Measurements from ENCODE around the gene TRAK2.

The TRAK2 gene

GRCh38 chr2:201362396-201362795 lies 88.9 kb downstream of the TRAK2 start:
- DNase-seq (ENCODE audit: low read depth): no peak

- no peak for DNase-seq (ENCODE audit: low read depth)
Observed at GRCh38 chr2:201361078-201361733, 90.1 kb downstream of the TRAK2 start.

GRCh38 chr2:201360256-201360655 lies 91.0 kb downstream of the TRAK2 start:
- no peak for DNase-seq (ENCODE audit: low read depth)

- no peak for DNase-seq (ENCODE audit: low read depth)
Observed at GRCh38 chr2:201358684-201359083, 92.6 kb downstream of the TRAK2 start.

GRCh38 chr2:201357221-201357620 lies 94.0 kb downstream of the TRAK2 start, which contains the start of gene FLACC1:
Gene FLACC1 (minus strand): TSS chr2:201357345. CDS start chr2:201351404, 5,941 bp downstream.
- no peak for DNase-seq (ENCODE audit: low read depth)

- DNase-seq (ENCODE audit: low read depth): no peak
Observed at GRCh38 chr2:201353116-201353515, 98.1 kb downstream of the TRAK2 start.

- DNase-seq (ENCODE audit: low read depth): no peak
Observed at GRCh38 chr2:201350879-201351278, 100.4 kb downstream of the TRAK2 start.

- no peak for DNase-seq (ENCODE audit: low read depth)
Observed at GRCh38 chr2:201349601-201350000, 101.7 kb downstream of the TRAK2 start.

- no peak for DNase-seq (ENCODE audit: low read depth)
Observed at GRCh38 chr2:201348758-201349157, 102.5 kb downstream of the TRAK2 start.

GRCh38 chr2:201347138-201347537 lies 104.1 kb downstream of the TRAK2 start:
- DNase-seq (ENCODE audit: low read depth): no peak

GRCh38 chr2:201345625-201346213 lies 105.5 kb downstream of the TRAK2 start:
- DNase-seq (ENCODE audit: low read depth): no peak

GRCh38 chr2:201344663-201345366 lies 106.4 kb downstream of the TRAK2 start:
- no peak for DNase-seq (ENCODE audit: low read depth)

- DNase-seq (ENCODE audit: low read depth): no peak
Observed at GRCh38 chr2:201343559-201343958, 107.7 kb downstream of the TRAK2 start.

- no peak for DNase-seq (ENCODE audit: low read depth)
Observed at GRCh38 chr2:201342923-201343322, 108.3 kb downstream of the TRAK2 start.

GRCh38 chr2:201329409-201329808 lies 121.8 kb downstream of the TRAK2 start:
- no peak for DNase-seq (ENCODE audit: low read depth)

GRCh38 chr2:201327678-201328077 lies 123.6 kb downstream of the TRAK2 start:
- DNase-seq (ENCODE audit: low read depth): no peak
